H1 (cell line): ENCODE measurements around the gene DTWD2. TPM values are rescaled to one million over a fixed set of nuclear protein-coding genes. Genes with fewer than 3 reads are reported as not detected.

ENCODE experiments used
- CTCF ChIA-PET: fragments of 300-600 bp; sonication (Branson Sonifier 250); formaldehyde crosslinking; loops from one replicate; lab custom pipeline; 2021; ENCODE audit not compliant: partially characterized antibody; lab: Charles Lee
- POLR2A ChIA-PET: fragments of 300-600 bp; sonication (Branson Sonifier 250); formaldehyde crosslinking; loops from one replicate; lab custom pipeline; 2021; ENCODE audit warnings: inconsistent platforms; ENCODE audit not compliant: partially characterized antibody; lab: Charles Lee
- DNase-seq, 2 experiments: peaks; one replicate each; pipeline versions ENCODE4 v3.0.0 to v3.0.0-alpha.2; 2010 to 2022; ENCODE audit warnings: low spot score in 2 of 2, low read depth in 1 of 2, mixed read lengths in 1 of 2
- FAIRE-seq: peaks from 2 replicates; lab custom pipeline; 2011; peaks lifted over from hg19 to GRCh38; lab: Jason Lieb, UNC
- H2AFZ ChIP-seq: 2 replicates; pipeline ENCODE4 v1.8.1; 2012; ENCODE audit warnings: low read length, inconsistent platforms
- H2AK5ac ChIP-seq: 2 replicates; pipeline ENCODE4 v1.6.1; 2013; ENCODE audit warnings: low read depth, low read length
- H2BK120ac ChIP-seq: replicated peaks from 2 replicates; pipeline ENCODE3; 2013; ENCODE audit warnings: low read depth, low read length, inconsistent platforms
- H2BK12ac ChIP-seq: 2 replicates; pipeline ENCODE4 v1.6.1; 2013; ENCODE audit warnings: low read depth, low read length
- H2BK15ac ChIP-seq: 2 replicates; pipeline ENCODE4 v1.6.1; 2013; ENCODE audit warnings: low read length
- H2BK20ac ChIP-seq: 2 replicates; pipeline ENCODE4 v1.6.1; 2013; ENCODE audit warnings: low read length
- H2BK5ac ChIP-seq: 2 replicates; pipeline ENCODE4 v1.6.1; 2013; ENCODE audit warnings: low read depth, low read length
- H3K14ac ChIP-seq: 2 replicates; pipeline ENCODE4 v1.6.1; 2013; ENCODE audit warnings: inconsistent platforms; ENCODE audit not compliant: insufficient read length
- H3K18ac ChIP-seq: 2 replicates; pipeline ENCODE4 v1.6.1; 2013; ENCODE audit warnings: low read length; ENCODE audit errors: extremely low read depth
- H3K23ac ChIP-seq: 2 replicates; pipeline ENCODE4 v1.6.1; 2013; ENCODE audit warnings: inconsistent platforms; ENCODE audit not compliant: insufficient read length
- H3K23me2 ChIP-seq: 2 replicates; pipeline ENCODE4 v1.6.1; 2013; ENCODE audit warnings: low read depth, low read length
- H3K27ac ChIP-seq: 2 replicates; pipeline ENCODE4 v1.6.1; 2011; ENCODE audit warnings: low read depth, low read length, inconsistent platforms
- H3K27me3 ChIP-seq, 4 experiments: replicated peaks in 1 of 4; 1 replicate in 1 of 4; 2 replicates in 3 of 4; pipeline versions ENCODE4 v1.6.1 to v1.8.1; 2011 to 2013; ENCODE audit warnings: low read length in 3 of 4, mild to moderate bottlenecking in 3 of 4, inconsistent platforms in 2 of 4, mixed read lengths in 2 of 4, moderate library complexity in 1 of 4; ENCODE audit not compliant: control insufficient read depth in 3 of 4, insufficient read depth in 3 of 4; ENCODE audit errors: extremely low read depth in 1 of 4
- H3K36me3 ChIP-seq, 4 experiments: 2 replicates each; pipeline versions ENCODE4 v1.6.1 to v1.8.1; 2011 to 2013; ENCODE audit warnings: mild to moderate bottlenecking in 4 of 4, low read length in 3 of 4, moderate library complexity in 2 of 4, control low read depth in 1 of 4, inconsistent platforms in 1 of 4; ENCODE audit not compliant: insufficient read depth in 4 of 4, control insufficient read depth in 2 of 4
- H3K4ac ChIP-seq: replicated peaks from 2 replicates; pipeline ENCODE3; 2013; ENCODE audit warnings: low read length, low read depth, mixed read lengths, inconsistent platforms; ENCODE audit not compliant: insufficient read length
- H3K4me1 ChIP-seq, 4 experiments: replicated peaks in 1 of 4; 1 replicate in 1 of 4; 2 replicates in 3 of 4; pipeline versions ENCODE4 v1.6.1 to v1.8.1; 2011 to 2013; ENCODE audit warnings: low read length in 3 of 4, inconsistent platforms in 2 of 4, mixed read lengths in 1 of 4; ENCODE audit not compliant: insufficient read depth in 4 of 4, control insufficient read depth in 3 of 4
- H3K4me2 ChIP-seq, 2 experiments: 2 replicates each; pipeline versions ENCODE4 v1.6.1 to v1.8.1; 2011 to 2013; ENCODE audit warnings: low read depth in 2 of 2, low read length in 2 of 2, control low read depth in 1 of 2, inconsistent platforms in 1 of 2, mild to moderate bottlenecking in 1 of 2; ENCODE audit not compliant: insufficient read depth in 1 of 2
- H3K4me3 ChIP-seq, 4 experiments: fragments of 200-600, 300-600 bp in 1 of 4; sonication (generic), shearing (Covaris generic), sonication (Bioruptor Twin) in 1 of 4; 2 replicates each; pipeline versions ENCODE4 v1.5.1 to v1.8.1; 2011 to 2016; ENCODE audit warnings: low read length in 4 of 4, low read depth in 3 of 4, control low read depth in 2 of 4, inconsistent platforms in 2 of 4, mild to moderate bottlenecking in 2 of 4, mixed read lengths in 1 of 4, moderate library complexity in 1 of 4; ENCODE audit not compliant: insufficient read depth in 2 of 4; ENCODE audit errors: extremely low read depth in 1 of 4
- H3K56ac ChIP-seq: replicated peaks from 2 replicates; pipeline ENCODE3; 2013; ENCODE audit warnings: low read depth, mild to moderate bottlenecking, mixed read lengths, low read length, inconsistent platforms; ENCODE audit not compliant: insufficient read length
- H3K79me1 ChIP-seq: 2 replicates; pipeline ENCODE4 v1.6.1; 2013; ENCODE audit warnings: low read depth, low read length, control low read depth
- H3K79me2 ChIP-seq, 2 experiments: 2 replicates each; pipeline versions ENCODE4 v1.6.1 to v1.8.1; 2012 to 2013; ENCODE audit warnings: low read length in 2 of 2, mild to moderate bottlenecking in 2 of 2, inconsistent platforms in 1 of 2; ENCODE audit not compliant: insufficient read depth in 2 of 2, control insufficient read depth in 1 of 2
- H3K9ac ChIP-seq, 4 experiments: replicated peaks in 1 of 4; 1 replicate in 1 of 4; 2 replicates in 3 of 4; pipeline versions ENCODE4 v1.6.1 to v1.8.1; 2011 to 2013; ENCODE audit warnings: low read depth in 3 of 4, low read length in 3 of 4, control low read depth in 2 of 4, mild to moderate bottlenecking in 2 of 4, moderate library complexity in 2 of 4, inconsistent platforms in 1 of 4; ENCODE audit errors: extremely low read depth in 1 of 4
- H3K9me3 ChIP-seq, 2 experiments: 2 replicates each; pipeline versions ENCODE4 v1.6.1 to v1.8.1; 2012 to 2013; ENCODE audit warnings: mild to moderate bottlenecking in 2 of 2, moderate library complexity in 2 of 2, control low read depth in 1 of 2, inconsistent platforms in 1 of 2, low read depth in 1 of 2, low read length in 1 of 2, mixed read lengths in 1 of 2; ENCODE audit not compliant: insufficient read depth in 2 of 2
- H4K20me1 ChIP-seq, 2 experiments: replicated peaks in 1 of 2; 2 replicates each; pipeline versions ENCODE3 to v1.8.1; 2011 to 2013; ENCODE audit warnings: inconsistent platforms in 2 of 2, low read length in 2 of 2, mild to moderate bottlenecking in 1 of 2; ENCODE audit not compliant: insufficient read depth in 2 of 2, control insufficient read depth in 1 of 2
- H4K5ac ChIP-seq: 2 replicates; pipeline ENCODE4 v1.6.1; 2013; ENCODE audit warnings: low read length, low read depth, mixed read lengths, inconsistent platforms; ENCODE audit not compliant: insufficient read length
- H4K8ac ChIP-seq: 2 replicates; pipeline ENCODE4 v1.8.0; 2013; ENCODE audit warnings: mild to moderate bottlenecking, moderate library complexity, low read length, inconsistent platforms; ENCODE audit not compliant: insufficient read depth; ENCODE audit errors: extremely low read depth
- H4K91ac ChIP-seq: replicated peaks from 2 replicates; pipeline ENCODE3; 2013; ENCODE audit warnings: low read length, mixed read lengths, inconsistent platforms; ENCODE audit not compliant: insufficient read length
- SIN3A ChIP-seq, 2 experiments: IDR thresholded peaks in 1 of 2; conservative IDR thresholded peaks in 1 of 2; 2 replicates each; pipeline ENCODE4 v1.6.1; 2011 to 2012; ENCODE audit warnings: low read length in 2 of 2, improper control_type of control experiment in 1 of 2, low read depth in 1 of 2, mild to moderate bottlenecking in 1 of 2
- TEAD4 ChIP-seq: IDR thresholded peaks from 2 replicates; pipeline ENCODE4 v1.6.1; 2012; ENCODE audit warnings: low read depth, low read length, inconsistent platforms, mixed read lengths
- polyA plus RNA-seq, 7 experiments: library from polyadenylated mRNA; depleted of rRNA in 3 of 7; stranded (reverse) in 5 of 7; unstranded in 2 of 7; fragments of >200 nt in 5 of 7; fragments of 200-250 nt in 2 of 7; gene quantifications; 1 replicate in 5 of 7; 2 replicates in 1 of 7; 4 replicates in 1 of 7; pipeline versions ENCODE4 v1.2.1 to v1.2.3, GENCODE V29; 2011 to 2013; ENCODE audit warnings: missing spikeins in 2 of 7, mixed read lengths in 2 of 7
- total RNA-seq: library from RNA; stranded (reverse); fragmentation: NEBNext Ultra II Directional; extraction: Animal tissue kit (Norgen Biotek cat#: 25700); gene quantifications from 2 replicates; pipeline ENCODE4 v1.2.1, GENCODE V29; 2021

DTWD2 gene
- total and polyA plus RNA-seq, 2 of the 8 experiments (the other 6 are each of a cell fraction or from before 2014, with no cell fraction given), result 4.3 to 17.1 TPM

DNA sequence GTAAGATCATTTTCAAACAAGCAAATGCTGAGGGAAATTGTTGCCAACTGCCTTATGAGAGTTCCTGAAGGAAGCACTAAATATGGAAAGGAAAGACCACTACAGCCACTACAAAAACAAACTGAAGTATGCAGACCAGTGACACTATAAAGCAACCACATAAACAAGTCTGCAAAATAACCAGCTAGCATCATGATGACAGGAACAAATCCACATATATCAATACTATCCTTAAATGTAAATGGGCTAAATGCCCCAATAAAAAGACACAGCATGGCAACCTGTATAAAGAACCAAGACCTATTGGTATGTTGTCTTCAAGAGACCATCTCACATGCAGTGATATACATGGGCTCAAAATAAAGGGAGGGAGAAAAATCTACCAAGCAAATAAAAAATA is 113.2 kb downstream of the DTWD2 start:
- Histone ChIP-seq H3K4me2 (no peak overlapping the region), H3K9me3 (peaks cover 4 to 6% of the 10 kb centered on the region in 2 experiments; a peak in 2 of 4 replicates), H3K4ac (no peak overlapping the region), H3K79me1 (no peaks in the 10 kb centered on the region), H3K4me1 (no peaks in the 10 kb centered on the region), H3K27me3 (no peaks in the 10 kb centered on the region), H3K4me3 (no peak overlapping the region), H2BK12ac (no peak overlapping the region), H3K23me2 (no peaks in the 10 kb centered on the region), H3K56ac (no peak overlapping the region), H2AK5ac (no peak overlapping the region), H4K8ac (no peak overlapping the region), H3K14ac (no peak overlapping the region), H3K27ac (no peak overlapping the region), H4K20me1 (no peaks in the 10 kb centered on the region), H2BK15ac (no peak overlapping the region), H4K5ac (no peak overlapping the region), H2BK5ac (no peak overlapping the region), H3K36me3 (no peaks in the 10 kb centered on the region), H3K18ac (no peak overlapping the region), H3K23ac (no peak overlapping the region), H2BK120ac (no peak overlapping the region), H2AFZ (no peak overlapping the region), H3K79me2 (no peaks in the 10 kb centered on the region), H2BK20ac (no peak overlapping the region), H3K9ac (no peak overlapping the region), H4K91ac (no peak overlapping the region)
- ChIA-PET POLR2A (no interaction called here), CTCF (no interaction called here)
- FAIRE-seq (no peak), DNase-seq (no peak)
- TF ChIP-seq TEAD4, result no peak
- no peak for TF ChIP-seq SIN3A (conservative IDR thresholded peaks at IDR 0.05 in 1 of 2, IDR thresholded peaks at IDR 0.05 in 1 of 2; ENCODE audit: low read depth in 1 of 2, low read length in 2 of 2)
